Measurements from ENCODE around the gene CD74.
A peak's percentile ranks its signal among the peaks of the same experiment; 100 is the strongest.

The CD74 gene

GRCh38 chr5:150361301-150361700 lies 51.4 kb downstream of the CD74 start:
- no peak for DNase-seq (ENCODE audit: low spot score)

GRCh38 chr5:150358261-150359095 lies 54.2 kb downstream of the CD74 start:
- DNase-seq (ENCODE audit: low spot score) = no peak

GRCh38 chr5:150357326-150358260 lies 55.1 kb downstream of the CD74 start, which contains the start of gene TCOF1:
TCOF1 (plus strand) TSS chr5:150357697; CDS start chr5:150357747, 50 bp downstream.
- DNase-seq (ENCODE audit: low spot score) = peak; percentile 74

- no peak for DNase-seq (ENCODE audit: low spot score)
Measured at GRCh38 chr5:150356575-150357294, 56.0 kb downstream of the CD74 start.

GRCh38 chr5:150355791-150356190 lies 56.9 kb downstream of the CD74 start:
- DNase-seq (ENCODE audit: low spot score) = peak; percentile 54

- no peak for DNase-seq (ENCODE audit: low spot score)
Measured at GRCh38 chr5:150353032-150353675, 59.6 kb downstream of the CD74 start.

- DNase-seq (ENCODE audit: low spot score) = no peak
Measured at GRCh38 chr5:150352244-150353031, 60.3 kb downstream of the CD74 start.
